Brain pericyte (primary cell): ENCODE data around the gene SP8.
"Not testable (repeated sequence)": the region's sequence is repeated elsewhere in the genome, so short reads cannot be mapped to it uniquely, and the experiment has no call there.

Experiments used
- DNase-seq: peaks from one replicate; pipeline ENCODE4 v3.0.0-alpha.2; 2012; ENCODE audit warnings: low read depth, low spot score

Gene SP8

DNA sequence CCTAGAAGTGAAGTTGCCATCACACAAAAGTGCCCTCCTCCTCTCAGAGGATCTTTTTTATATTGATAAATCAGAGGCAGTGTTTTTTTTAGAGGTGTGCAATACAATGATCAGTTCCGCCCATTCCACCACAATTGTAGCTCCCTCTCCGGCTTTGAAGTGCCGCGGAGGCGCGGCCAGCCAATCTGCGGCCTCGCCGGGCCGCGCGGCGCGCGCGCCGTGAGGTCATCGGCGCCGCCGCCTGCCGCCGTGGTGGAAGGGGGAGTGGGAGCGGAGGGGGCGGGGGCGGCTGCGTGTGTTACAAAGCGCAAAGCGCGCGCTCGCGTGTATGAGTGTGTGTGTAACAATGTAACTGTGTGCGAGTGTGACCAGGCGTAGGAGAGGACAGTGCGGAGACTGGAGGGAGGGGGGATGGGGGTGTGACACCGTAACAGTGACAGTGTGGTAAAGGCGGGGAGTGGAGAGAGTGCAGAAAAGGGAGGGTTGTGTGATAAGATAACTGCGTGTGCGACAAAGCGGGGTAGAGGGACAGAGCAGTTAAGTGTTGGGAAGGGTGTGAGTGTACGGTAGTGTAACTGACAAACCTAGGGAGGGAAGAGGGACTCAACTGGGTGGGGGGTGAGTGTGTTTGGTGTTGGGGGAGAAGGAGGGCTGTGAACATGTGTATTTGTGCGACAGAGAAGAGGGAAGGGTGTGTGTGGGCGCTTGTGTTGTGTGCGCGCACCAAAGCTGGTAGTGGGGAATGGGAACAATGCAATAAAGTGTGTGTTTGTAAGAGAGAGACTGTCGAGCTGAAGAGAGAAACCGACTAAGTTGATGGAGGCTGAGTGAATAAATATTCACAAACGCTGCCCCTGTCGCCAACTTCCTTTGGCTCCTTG lies at the start of gene SP8:
TSS of gene SP8 (minus strand) at position 108 of the 881 bp plus-strand sequence. CDS start at position 20, 88 bp downstream.
- DNase-seq, result no peak

DNA sequence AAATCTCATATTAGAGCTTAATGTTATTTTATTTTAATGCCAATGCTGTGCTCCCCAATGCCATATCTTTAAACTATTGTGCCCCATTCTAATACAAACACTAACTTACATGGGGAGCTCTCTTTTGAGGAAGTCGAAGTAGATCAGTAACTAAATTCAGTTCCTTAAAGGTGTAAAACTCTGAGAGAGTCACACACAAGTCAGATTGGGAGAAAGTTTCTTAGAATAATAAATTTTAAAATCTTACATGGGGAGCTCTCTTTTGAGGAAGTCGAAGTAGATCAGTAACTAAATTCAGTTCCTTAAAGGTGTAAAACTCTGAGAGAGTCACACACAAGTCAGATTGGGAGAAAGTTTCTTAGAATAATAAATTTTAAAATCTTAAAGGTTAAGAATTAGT lies 49.7 kb upstream of the SP8 start:
- DNase-seq, result not testable (repeated sequence)

DNA sequence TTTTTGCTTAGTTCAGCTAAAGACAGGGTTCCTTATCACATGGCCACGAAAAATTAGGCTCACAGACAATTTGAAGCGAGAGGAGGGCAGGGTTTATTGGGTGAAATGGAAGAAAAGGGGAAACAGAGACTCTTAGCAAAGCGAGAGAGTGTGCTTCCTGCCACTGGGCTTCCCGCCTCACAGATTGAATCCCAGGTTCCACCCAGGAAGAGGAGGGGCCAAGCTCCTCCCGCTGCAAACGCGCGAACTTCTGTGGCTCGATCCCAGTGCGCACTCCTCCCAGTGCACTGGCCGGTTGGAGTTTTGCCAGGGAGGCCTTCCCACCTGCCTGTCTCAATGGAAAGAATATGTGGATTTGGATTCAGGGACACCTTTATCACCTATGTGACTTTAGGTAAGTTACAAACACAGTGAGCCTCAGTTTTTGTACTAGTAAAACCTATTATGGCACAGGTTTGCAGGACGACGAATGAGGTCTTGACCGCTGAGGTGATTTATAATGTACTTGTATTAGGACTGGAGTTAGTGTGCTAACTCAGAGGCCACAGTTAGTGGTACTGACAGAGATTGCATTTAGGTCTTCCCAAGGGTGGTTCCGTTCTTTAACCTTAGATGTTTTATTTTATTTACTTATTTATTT lies 48.5 kb upstream of the SP8 start:
- DNase-seq, result no peak

DNA sequence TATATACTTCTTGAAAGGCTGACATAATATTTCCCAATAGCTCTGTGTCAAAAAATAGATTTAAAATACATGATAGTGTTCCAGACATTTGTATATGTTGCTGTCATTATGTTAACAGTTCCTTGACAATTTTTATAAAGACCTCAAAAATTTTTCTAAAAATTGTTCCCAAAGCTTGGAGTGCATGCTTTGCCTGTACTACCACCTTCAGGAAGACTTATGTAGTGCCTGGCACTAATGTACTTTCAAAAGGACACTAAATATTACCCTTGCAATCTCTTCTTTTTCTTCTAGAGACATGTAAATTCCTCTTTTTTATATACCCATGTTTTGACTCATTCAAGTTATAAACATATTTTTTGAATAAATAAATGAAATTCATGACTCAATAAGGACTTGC lies 48.0 kb upstream of the SP8 start:
- no peak for DNase-seq

DNA sequence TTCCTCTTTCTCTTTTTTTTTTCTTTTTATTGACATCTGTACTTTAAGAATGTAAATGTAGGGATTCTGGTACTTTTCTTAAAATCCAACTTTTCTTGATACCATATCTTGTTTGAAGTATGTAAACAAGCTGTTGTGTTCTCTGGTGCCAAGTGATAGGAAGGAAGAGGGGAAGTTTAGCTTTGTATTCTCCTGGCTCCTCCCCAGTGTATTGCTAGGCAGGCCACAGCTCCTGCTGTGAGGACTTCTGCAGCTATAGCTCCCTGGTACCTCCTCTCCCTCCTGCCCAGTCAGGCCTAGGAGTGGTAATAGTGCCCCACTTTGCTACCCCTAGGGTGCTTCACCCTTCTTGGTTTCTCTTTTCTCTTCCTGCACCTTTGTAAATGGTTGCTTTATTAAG lies 45.3 kb upstream of the SP8 start:
- DNase-seq, result no peak

DNA sequence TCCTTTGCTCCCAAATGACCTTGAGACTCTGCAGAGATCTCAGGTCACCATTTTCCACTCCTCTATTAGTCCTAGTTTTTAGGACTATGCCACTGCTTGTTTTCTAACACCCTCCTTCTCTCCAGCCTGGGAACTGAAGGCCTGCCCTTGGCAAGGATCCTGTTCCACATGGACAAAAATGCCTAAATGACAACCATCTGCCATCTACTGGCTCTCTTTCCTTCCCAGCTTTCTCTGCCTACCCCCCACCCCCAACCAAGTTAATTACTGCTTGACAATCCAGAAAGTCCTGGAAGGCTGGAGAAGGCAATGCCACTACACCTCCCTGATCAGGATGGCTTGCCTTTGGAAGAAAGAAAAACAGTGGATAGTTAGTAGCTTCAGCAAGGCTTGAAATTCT lies 44.8 kb upstream of the SP8 start:
- DNase-seq, result no peak

DNA sequence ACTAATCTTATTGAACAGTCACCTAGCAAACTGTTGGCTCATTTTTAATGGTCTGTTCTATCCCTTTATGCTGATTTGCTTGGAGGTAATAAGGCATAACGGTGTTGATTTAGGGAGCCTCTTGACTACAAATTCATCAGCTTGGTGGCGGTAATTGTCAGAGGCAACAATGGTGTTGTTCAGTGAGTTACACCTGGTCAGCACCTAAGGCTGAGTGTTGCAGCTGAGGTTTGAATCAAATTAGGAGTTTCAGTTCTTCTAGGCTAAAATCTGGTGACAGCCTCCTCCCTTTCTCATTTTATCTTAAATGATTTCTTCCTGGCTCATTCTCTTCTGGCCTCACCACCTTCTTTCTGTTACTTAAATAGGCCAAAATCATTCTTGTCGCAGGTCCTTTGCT lies 42.3 kb upstream of the SP8 start:
- no peak for DNase-seq

DNA sequence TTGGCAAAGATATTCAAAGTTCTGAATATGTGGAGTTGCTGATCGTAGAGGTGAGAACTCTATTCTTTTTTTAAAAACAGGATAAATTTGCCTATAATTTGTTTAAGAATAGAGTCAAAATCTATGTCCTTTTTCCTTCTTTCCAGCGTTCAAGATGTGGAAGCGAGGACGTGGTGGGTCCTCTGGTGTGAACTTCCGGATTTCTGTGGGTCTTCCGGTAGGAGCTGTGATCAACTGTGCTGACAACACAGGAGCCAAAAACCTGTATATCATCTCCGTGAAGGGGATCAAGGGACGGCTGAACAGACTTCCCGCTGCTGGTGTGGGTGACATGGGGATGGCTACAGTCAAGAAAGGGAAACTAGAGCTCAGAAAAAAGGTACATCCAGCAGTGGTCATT lies 40.5 kb upstream of the SP8 start:
- DNase-seq, result no peak

DNA sequence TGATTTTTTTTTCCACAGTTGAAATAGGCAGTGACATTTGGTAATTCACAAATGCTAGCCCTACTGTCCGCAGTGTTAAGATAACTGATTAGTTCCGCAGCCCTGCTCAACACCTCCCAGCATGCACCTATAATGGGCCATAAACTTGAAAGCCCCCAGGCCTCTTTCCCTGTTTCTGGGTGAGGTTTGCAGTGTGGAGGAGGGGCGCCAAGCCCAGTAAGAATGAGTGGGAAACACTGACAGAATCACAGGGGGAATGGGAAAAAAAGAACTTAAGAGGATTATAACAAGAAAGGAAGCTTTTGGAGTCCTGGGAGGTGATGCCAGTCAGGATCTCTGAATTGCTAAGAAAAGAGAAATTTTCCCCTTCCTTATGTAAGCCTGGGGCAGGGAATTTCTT lies 39.6 kb upstream of the SP8 start:
- no peak for DNase-seq

DNA sequence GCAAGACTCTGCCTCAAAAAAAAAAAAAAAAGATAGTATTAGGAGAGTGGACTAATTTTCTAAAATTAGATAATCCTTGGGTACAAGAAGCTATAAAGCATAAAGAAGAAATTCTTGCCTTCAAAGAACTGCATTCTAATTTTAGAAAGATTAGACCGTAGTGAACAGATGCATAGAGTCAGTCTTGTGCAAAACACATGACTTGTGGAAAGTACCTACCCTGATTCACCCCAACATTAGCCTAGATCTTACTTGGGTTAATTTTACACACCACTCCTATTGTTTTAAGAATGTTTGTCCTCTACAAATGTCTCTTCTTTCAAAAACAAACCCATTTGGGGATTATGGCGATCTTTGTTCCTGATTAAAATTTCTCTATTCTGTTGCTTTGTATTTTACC lies 38.9 kb upstream of the SP8 start:
- no peak for DNase-seq

DNA sequence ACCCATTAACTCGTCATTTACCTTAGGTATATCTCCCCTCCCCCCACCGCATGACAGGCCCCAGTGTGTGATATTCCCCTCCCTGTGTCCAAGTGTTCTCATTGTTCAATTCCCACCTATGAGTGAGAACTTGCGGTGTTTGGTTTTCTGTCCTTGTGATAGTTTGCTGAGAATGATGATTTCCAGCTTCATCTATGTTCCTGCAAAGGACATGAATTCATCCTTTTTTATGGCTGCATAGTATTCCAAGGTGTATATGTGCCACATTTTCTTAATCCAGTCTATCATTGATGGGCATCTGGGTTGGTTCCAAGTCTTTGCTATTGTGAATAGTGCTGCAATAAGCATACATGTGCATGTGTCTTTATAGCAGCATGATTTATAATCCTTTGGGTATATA lies 34.7 kb upstream of the SP8 start:
- DNase-seq, result not testable (repeated sequence)

DNA sequence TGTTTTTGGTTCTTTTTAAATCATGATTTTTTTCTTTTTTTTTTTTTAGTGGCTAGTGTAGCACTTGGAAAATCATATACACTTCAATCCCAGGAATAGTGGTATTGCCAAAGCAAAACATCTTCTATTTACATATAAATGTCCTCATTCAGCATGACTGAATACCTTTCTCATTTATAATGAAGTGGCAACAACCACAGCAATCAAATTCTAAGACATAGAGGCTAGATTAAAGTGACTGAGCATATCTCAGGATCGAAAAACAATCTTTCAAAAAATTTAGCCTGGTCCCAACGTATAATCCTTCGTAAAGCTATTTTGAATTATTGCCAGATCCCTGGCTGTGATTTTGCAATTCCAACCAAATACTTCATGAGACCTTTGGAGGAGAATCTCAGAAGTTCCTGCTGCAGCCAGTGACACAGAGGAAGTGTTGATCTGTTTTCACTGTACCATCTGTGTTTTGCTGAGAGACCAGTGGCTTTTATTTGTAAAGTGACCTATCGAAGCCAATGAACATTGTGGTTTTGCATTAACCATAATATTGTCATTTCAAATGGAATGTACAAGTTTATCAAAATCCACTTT lies 29.8 kb upstream of the SP8 start:
- no peak for DNase-seq

DNA sequence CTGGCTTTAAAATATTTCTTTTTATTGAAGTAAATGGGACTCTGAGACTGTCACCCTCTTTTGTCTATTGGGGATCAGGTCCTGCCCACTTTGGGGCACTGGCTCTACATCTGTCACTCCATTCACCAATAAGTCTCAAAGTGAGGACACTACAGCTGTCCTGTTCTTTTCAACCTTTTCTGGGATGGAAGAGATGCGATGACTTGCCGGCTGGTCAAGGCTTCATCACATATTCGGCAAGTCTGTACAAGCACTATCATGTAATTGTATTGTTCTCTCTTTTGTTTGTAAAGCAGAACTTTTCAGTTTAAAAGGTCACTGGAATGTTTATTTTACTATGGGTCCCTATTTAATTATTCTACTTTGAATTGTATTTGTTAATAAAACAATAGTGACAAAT lies 17.7 kb upstream of the SP8 start:
- no peak for DNase-seq

DNA sequence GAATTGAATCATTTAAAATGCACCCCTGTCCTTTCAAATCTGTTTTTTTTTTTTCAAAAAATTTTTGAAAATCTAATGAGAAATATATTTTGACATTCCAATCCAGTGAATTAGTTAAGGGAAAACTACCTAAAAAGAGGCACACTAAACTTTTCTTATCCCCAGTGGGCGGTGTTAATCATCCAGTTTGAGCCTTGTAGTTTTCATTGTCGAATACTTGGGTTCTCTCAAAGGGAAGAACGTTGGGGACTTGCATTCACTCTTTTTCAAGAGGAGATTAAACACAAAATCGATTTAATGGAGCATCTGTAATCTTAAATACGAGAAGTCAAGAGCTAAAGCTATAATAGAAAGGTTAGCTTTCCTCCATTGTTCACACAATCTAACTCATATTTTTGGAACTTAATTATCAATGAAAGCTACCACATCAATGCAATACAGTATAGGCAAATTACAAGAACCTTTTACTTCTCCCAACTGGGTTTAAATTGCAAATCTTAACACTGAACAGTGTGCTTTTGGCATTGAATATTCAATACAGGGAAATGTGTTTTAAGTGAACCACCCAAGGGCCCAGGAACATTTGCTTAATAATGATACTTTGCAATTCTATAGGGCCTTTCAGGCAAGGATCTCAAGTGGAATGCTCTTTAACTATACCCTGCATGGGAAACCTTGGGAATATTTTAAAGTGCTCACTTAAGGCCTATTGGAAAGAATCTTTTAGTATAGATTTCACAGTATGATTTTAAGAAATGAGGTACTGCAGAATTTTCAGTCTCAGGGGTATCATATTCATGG lies 13.1 kb upstream of the SP8 start:
- no peak for DNase-seq

DNA sequence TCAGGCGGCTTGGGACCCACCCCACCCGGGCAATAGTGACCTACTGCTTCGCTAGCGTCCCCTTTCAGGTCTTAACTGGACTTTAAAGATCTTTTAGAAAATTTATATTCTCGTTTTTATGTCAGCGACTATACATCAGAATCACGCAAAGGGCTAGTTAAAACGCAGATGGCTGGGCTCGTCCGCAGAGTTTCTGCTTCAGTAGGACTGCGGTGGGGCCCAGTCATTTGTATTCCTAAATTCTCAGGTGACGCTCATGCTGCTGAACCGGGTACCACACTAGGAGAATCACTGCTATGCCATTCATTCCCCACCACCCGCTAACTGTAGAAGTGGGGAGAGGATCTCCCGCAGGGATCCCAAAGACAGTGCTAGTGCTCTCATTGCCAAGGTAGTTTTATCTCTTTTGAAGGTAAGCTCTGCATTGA lies 12.0 kb upstream of the SP8 start:
- no peak for DNase-seq

DNA sequence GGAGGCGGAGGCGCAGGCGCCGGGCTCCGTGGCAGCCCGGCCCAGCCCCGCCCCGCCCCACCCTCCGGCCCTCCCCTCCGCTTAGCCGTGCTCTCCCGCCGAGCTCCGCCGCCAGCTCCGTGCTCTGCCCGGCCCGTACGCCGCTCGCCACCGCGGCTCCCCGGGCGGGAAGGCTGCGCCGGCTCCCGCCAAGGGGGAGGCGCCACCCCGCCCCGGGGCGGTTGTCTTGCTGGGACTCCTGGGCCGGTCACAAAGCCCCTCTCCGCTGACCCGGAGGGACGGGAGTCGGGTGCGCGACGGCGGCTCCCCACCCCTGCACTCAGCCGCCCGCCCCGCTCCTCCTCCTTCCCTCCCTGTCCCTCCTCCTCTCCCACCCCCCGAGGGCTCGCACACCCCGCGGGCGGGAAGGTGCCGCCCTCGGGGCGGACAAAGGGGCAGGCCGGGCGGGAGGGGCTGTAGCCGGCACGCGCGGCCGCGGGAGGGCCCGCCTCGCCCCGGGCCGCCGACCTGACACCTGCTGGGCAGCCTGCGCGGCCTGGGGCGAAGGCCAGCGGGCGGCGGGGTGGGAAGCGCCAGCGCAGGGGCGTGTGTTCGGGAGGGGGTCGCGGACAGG lies 11.5 kb upstream of the SP8 start:
- DNase-seq, result no peak

DNA sequence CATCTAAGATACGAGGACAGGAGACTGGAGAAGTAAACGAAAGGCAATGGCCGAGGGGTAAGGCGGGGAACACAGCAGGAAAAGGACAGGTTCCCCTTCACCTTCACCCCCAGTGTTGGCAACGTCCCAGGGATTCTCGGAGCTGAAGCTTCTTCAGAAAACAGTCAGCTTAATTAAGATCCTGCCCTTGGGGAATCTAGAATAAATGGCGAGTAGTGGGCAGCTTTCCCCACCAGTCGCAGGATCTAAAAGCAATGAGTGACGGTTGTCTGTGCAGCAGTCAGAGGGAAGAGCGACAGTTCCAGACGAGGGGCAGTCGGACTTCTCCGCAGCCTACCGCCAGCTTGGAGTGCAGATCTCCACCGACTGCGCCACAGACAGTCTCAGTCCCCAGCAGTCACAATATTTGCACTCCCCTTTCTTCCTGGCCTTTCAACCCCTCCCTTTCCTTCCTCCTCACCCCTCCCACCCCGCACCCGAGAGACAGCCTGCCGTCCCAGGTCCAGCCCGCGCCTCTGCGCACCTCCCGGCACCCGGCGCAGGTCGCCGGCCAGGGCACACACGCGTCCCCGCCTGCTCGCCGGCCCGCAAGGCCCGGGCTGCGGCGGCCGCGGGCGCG lies 10.9 kb upstream of the SP8 start:
- DNase-seq, result no peak

DNA sequence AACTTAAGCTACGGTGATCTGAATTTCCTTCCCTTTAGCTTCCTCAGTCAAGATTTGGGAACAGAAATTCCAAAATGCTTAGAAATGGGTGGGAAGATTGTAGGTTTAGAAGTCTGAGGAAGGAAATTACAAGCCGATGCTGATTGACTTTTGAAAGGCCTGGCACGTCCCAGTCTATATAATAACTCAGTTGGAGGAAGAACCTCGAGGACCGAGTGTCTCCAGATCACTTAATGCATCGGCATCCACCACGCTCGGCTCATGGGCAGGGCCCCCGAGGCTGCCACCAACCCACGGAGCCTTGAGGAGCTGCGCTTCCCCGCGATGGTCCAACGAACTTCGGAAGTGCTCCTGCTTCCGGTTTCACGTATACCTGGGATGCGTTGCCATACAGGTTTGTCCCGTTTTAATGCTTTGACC lies 10.4 kb upstream of the SP8 start:
- no peak for DNase-seq

DNA sequence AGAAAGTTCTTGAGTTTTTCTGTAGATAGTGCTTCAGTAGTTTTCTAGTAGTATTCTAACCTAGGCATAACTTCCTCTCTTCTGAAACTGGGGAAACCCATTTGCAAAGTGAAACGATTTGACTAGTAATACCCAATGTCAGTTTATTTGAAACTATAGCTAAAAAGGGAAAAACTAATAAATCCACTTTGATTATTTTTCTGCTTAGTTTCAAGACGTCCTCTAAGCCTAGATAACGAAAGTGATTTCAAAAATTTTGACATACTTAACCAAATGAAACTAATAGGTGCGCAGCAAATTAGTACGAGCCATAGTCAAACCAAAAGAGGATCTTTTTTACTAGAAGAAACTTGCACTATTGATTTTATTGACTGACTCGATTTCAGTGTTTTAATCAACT lies 9.8 kb upstream of the SP8 start:
- DNase-seq, result no peak

DNA sequence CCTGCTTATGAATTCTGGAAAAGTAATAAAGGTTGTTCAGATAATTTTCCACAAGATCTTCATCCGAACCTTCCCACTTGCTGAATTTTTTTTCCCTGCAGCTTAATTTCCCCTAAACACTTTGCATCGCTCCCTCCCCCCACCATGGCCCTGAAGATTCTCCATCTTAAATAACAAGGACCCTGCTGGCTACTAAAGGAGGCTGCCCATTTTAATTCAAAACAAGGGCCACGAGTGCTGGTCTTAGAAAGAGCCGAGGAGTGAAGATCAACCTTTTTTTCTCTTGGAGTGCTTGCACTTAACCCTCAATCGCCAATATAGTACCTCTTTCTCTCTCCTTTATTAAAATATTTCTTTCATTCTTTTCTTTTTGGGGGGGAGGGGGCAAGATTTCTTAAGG lies 9.2 kb upstream of the SP8 start:
- DNase-seq, result no peak

DNA sequence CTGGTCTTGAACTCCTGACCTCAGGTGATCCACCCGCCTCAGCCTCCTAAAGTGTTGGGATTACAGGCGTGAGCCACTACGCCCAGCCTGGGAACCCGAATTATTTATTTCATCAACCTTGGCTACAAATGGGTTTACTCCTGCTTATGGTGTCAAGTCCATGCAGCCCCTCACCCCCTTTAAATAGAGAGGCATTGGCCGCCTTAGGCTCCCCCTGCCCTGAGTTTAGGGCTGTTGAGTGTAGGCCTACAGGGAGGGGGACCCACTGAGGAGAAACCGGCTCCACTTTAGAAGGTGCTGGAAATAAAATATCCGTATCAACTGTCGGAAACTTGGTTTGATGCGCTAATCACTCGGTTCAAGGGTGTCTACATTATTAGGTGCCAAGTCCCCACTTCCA lies 8.7 kb upstream of the SP8 start:
- no peak for DNase-seq
